LNCaP clone FGC (cell line): ENCODE measurements around the gene MT1F.
"Not testable (repeated sequence)": the region's sequence is repeated elsewhere in the genome, so short reads cannot be mapped to it uniquely, and the experiment has no call there.

Experiments used
- DNase-seq: peaks from one replicate; pipeline ENCODE4 v3.0.0-alpha.2; 2011; ENCODE audit warnings: low read depth
- H3K4me3 ChIP-seq: 2 replicates; pipeline ENCODE4 v1.5.1; 2011; ENCODE audit warnings: mild to moderate bottlenecking, low read depth, low read length, control low read depth
- CTCF ChIP-seq: IDR thresholded peaks from 2 replicates; pipeline ENCODE4 v1.5.1; 2012; ENCODE audit warnings: mild to moderate bottlenecking; ENCODE audit not compliant: control insufficient read depth, insufficient read depth; ENCODE audit errors: extremely low read depth

MT1F gene

GRCh38 chr16:56653218-56653617 is 4.5 kb upstream of the MT1F start:
- no peak for DNase-seq
- TF ChIP-seq CTCF, result no peak
- H3K4me3 ChIP-seq, result no peak overlapping the region

- no peak for DNase-seq
- peak overlapping the region; percentile 54 for H3K4me3 ChIP-seq
- TF ChIP-seq CTCF, result no peak
Observed at GRCh38 chr16:56658327-56658875, 642 bp downstream of the MT1F start.

- DNase-seq, result no peak
- no peak for TF ChIP-seq CTCF
- H3K4me3 ChIP-seq, result no peak overlapping the region
Observed at GRCh38 chr16:56662357-56663354, 4.9 kb downstream of the MT1F start.

GRCh38 chr16:56664506-56664905 is 6.7 kb downstream of the MT1F start:
- H3K4me3 ChIP-seq, result no peak overlapping the region
- TF ChIP-seq CTCF, result no peak
- DNase-seq, result no peak

- not testable (repeated sequence) for DNase-seq, H3K4me3 ChIP-seq
Observed at GRCh38 chr16:56665286-56666261, 7.8 kb downstream of the MT1F start.

- peak within 1 kb of the TSS; percentile 50 for H3K4me3 ChIP-seq
- no peak for TF ChIP-seq CTCF
- peak; percentile 15 for DNase-seq
Observed at GRCh38 chr16:56667581-56668571, 10.1 kb downstream of the MT1F start, which contains the start of gene MT1G. MT1G (minus strand) TSS chr16:56668065; CDS start chr16:56667993, 72 bp downstream.
